ENCODE data around the gene SH3TC1.

Gene SH3TC1

GRCh38 chr4:8258552-8259212 is 59.6 kb downstream of the SH3TC1 start:
- no peak for DNase-seq (ENCODE audit: low read depth, low spot score)
- in situ Hi-C loops (cut with HindIII; ENCODE audit: low sequenced_read_pairs), result no loop called here
- no peak for TF ChIP-seq CTCF (IDR thresholded peaks at IDR 0.05; ENCODE audit: low read depth, low read length)
- H3K4me3 ChIP-seq (ENCODE audit: low read depth, low read length), result no peak overlapping the region

GRCh38 chr4:8259743-8260430 is 60.8 kb downstream of the SH3TC1 start:
- DNase-seq (ENCODE audit: low read depth, low spot score), result no peak
- in situ Hi-C loops (cut with HindIII; ENCODE audit: low sequenced_read_pairs), result no loop called here

GRCh38 chr4:8260656-8261111 is 61.6 kb downstream of the SH3TC1 start:
- no peak overlapping the region for H3K4me3 ChIP-seq (ENCODE audit: low read depth, low read length)
- peak; percentile 81 for DNase-seq (ENCODE audit: low read depth, low spot score)
- TF ChIP-seq CTCF (IDR thresholded peaks at IDR 0.05; ENCODE audit: low read depth, low read length), result no peak
- in situ Hi-C loops (cut with HindIII; ENCODE audit: low sequenced_read_pairs), result no loop called here

More at GRCh38 chr4:8259743-8260430, 60.8 kb downstream of the SH3TC1 start:
- TF ChIP-seq CTCF (IDR thresholded peaks at IDR 0.05; ENCODE audit: low read depth, low read length), result no peak
- H3K4me3 ChIP-seq (ENCODE audit: low read depth, low read length), result no peak overlapping the region

GRCh38 chr4:8261851-8262535 is 62.9 kb downstream of the SH3TC1 start:
- TF ChIP-seq CTCF (IDR thresholded peaks at IDR 0.05; ENCODE audit: low read depth, low read length), result no peak
- H3K4me3 ChIP-seq (ENCODE audit: low read depth, low read length), result no peak overlapping the region
- peak; percentile 67 for DNase-seq (ENCODE audit: low read depth, low spot score)
- in situ Hi-C loops (cut with HindIII; ENCODE audit: low sequenced_read_pairs), result no loop called here

GRCh38 chr4:8262637-8263322 is 63.7 kb downstream of the SH3TC1 start:
- TF ChIP-seq CTCF (IDR thresholded peaks at IDR 0.05; ENCODE audit: low read depth, low read length), result no peak
- in situ Hi-C loops (cut with HindIII; ENCODE audit: low sequenced_read_pairs), result no loop called here
- no peak for DNase-seq (ENCODE audit: low read depth, low spot score)

GRCh38 chr4:8263397-8263796 is 64.3 kb downstream of the SH3TC1 start:
- H3K4me3 ChIP-seq (ENCODE audit: low read depth, low read length), result no peak overlapping the region
- in situ Hi-C loops (cut with HindIII; ENCODE audit: low sequenced_read_pairs), result no loop called here
- no peak for TF ChIP-seq CTCF (IDR thresholded peaks at IDR 0.05; ENCODE audit: low read depth, low read length)
- DNase-seq (ENCODE audit: low read depth, low spot score), result no peak

More at GRCh38 chr4:8262637-8263322, 63.7 kb downstream of the SH3TC1 start:
- no peak overlapping the region for H3K4me3 ChIP-seq (ENCODE audit: low read depth, low read length)
